HG03460 (cell line): ENCODE data around the gene RNU4-1.
"Not testable (repeated sequence)": the region's sequence is repeated elsewhere in the genome, so short reads cannot be mapped to it uniquely, and the experiment has no call there.

Source experiments
- ATAC-seq: cut with Tn5 transposase; IDR thresholded peaks from one replicate; pipeline ENCODE4 v1.9.1; 2021; ENCODE audit not compliant: unreplicated experiment

Gene RNU4-1

GRCh38 chr12:120292661-120293531 is at the start of gene RNU4-1:
Gene RNU4-1 (minus strand): TSS chr12:120293237.
- peak; percentile 41 for ATAC-seq

- no peak for ATAC-seq
Observed at GRCh38 chr12:120342175-120343038, 49.4 kb upstream of the RNU4-1 start.

- no peak for ATAC-seq
Observed at GRCh38 chr12:120339256-120339655, 46.2 kb upstream of the RNU4-1 start.

GRCh38 chr12:120337730-120338129 is 44.7 kb upstream of the RNU4-1 start:
- ATAC-seq: no peak

- ATAC-seq: not testable (repeated sequence)
Observed at GRCh38 chr12:120336392-120336791, 43.4 kb upstream of the RNU4-1 start.

- not testable (repeated sequence) for ATAC-seq
Observed at GRCh38 chr12:120335447-120335846, 42.4 kb upstream of the RNU4-1 start.

- ATAC-seq: no peak
Observed at GRCh38 chr12:120332523-120332922, 39.5 kb upstream of the RNU4-1 start.

- ATAC-seq: no peak
Observed at GRCh38 chr12:120332041-120332440, 39.0 kb upstream of the RNU4-1 start.

- no peak for ATAC-seq
Observed at GRCh38 chr12:120331390-120331789, 38.4 kb upstream of the RNU4-1 start.

GRCh38 chr12:120328228-120328627 is 35.2 kb upstream of the RNU4-1 start:
- ATAC-seq: no peak

GRCh38 chr12:120327593-120327992 is 34.6 kb upstream of the RNU4-1 start, which contains the start of gene PLA2G1B:
Gene PLA2G1B (minus strand): TSS chr12:120327779. CDS start chr12:120327753, 26 bp downstream.
- ATAC-seq: no peak

- no peak for ATAC-seq
Observed at GRCh38 chr12:120324841-120325417, 31.9 kb upstream of the RNU4-1 start.

GRCh38 chr12:120323772-120324171 is 30.7 kb upstream of the RNU4-1 start:
- ATAC-seq: no peak

- ATAC-seq: no peak
Observed at GRCh38 chr12:120321382-120322202, 28.6 kb upstream of the RNU4-1 start.

GRCh38 chr12:120317224-120318105 is 24.4 kb upstream of the RNU4-1 start:
- ATAC-seq: peak; percentile 99

- no peak for ATAC-seq
Observed at GRCh38 chr12:120316798-120317223, 23.8 kb upstream of the RNU4-1 start.

GRCh38 chr12:120314220-120314619 is 21.2 kb upstream of the RNU4-1 start:
- no peak for ATAC-seq

- ATAC-seq: peak; percentile 95
Observed at GRCh38 chr12:120301962-120302815, 9.2 kb upstream of the RNU4-1 start, which contains the start of gene SIRT4. Gene SIRT4 (plus strand): TSS chr12:120302321. CDS start chr12:120303562, 1,241 bp downstream.

- ATAC-seq: no peak
Observed at GRCh38 chr12:120292411-120292660, 701 bp downstream of the RNU4-1 start.
